Mesothelial cell of epicardium (in vitro differentiated cells): ENCODE measurements around the gene SORBS2. TPM values are rescaled to one million over a fixed set of nuclear protein-coding genes. Genes with fewer than 3 reads are reported as not detected.

ENCODE experiments used
- DNase-seq, 2 experiments: peaks; one replicate each; pipeline ENCODE4 v3.0.0; 2021; ENCODE audit warnings: low spot score in 2 of 2; ENCODE audit not compliant: unreplicated experiment in 2 of 2
- H3K27ac Mint-ChIP-seq: 2 replicates; pipeline ENCODE4 v1.8.0; 2021; ENCODE audit warnings: mixed read lengths
- H3K27me3 Mint-ChIP-seq: 2 replicates; pipeline ENCODE4 v1.8.0; 2021; ENCODE audit warnings: low read depth, mixed read lengths
- H3K36me3 Mint-ChIP-seq: 2 replicates; pipeline ENCODE4 v1.8.0; 2021; ENCODE audit warnings: mixed read lengths
- H3K4me1 Mint-ChIP-seq: 2 replicates; pipeline ENCODE4 v1.8.0; 2021; ENCODE audit warnings: mixed read lengths
- H3K4me3 Mint-ChIP-seq: 2 replicates; pipeline ENCODE4 v1.8.0; 2021; ENCODE audit warnings: mild to moderate bottlenecking, moderate library complexity, mixed read lengths
- H3K9me3 Mint-ChIP-seq: 2 replicates; pipeline ENCODE4 v1.8.0; 2021; ENCODE audit warnings: mixed read lengths
- CTCF ChIP-seq: fragments of 200-600 bp; sonication (generic); IDR thresholded peaks from one replicate; pipeline ENCODE4 v1.5.0; 2021; ENCODE audit warnings: antibody characterized with exemption; ENCODE audit not compliant: unreplicated experiment
- total RNA-seq: library from RNA; stranded (reverse); gene quantifications from 3 replicates; pipeline ENCODE4 v1.2.1, GENCODE V29; 2021

Gene SORBS2
- total RNA-seq, 1 donor from 2014 or later, result 11.0 TPM

GRCh38 chr4:185573651-185574199, 238.3 kb downstream of the SORBS2 start:
- Mint-ChIP-seq H3K9me3 (no peaks in the 10 kb centered on the region), H3K4me1 (peaks cover 19% of the 10 kb centered on the region), H3K27me3 (no peaks in the 10 kb centered on the region), H3K4me3 (peak overlapping the region; percentile 18), H3K36me3 (no peaks in the 10 kb centered on the region), H3K27ac (peak overlapping the region; percentile 70)
- DNase-seq, result no peak
- TF ChIP-seq CTCF, result no peak

- H3K4me1 Mint-ChIP-seq, result peaks cover 33% of the 10 kb centered on the region
- TF ChIP-seq CTCF, result no peak
- no peak for DNase-seq
- no peak overlapping the region for H3K4me3 Mint-ChIP-seq
- no peaks in the 10 kb centered on the region for H3K36me3 Mint-ChIP-seq
- H3K9me3 Mint-ChIP-seq, result no peaks in the 10 kb centered on the region
- H3K27me3 Mint-ChIP-seq, result no peaks in the 10 kb centered on the region
- H3K27ac Mint-ChIP-seq, result no peak overlapping the region
Observed at GRCh38 chr4:185570727-185571126, 241.3 kb downstream of the SORBS2 start.

GRCh38 chr4:185567381-185568376, 244.3 kb downstream of the SORBS2 start:
- Mint-ChIP-seq H3K4me3 (peak overlapping the region; percentile 12), H3K9me3 (peaks cover 8% of the 10 kb centered on the region), H3K27ac (peak overlapping the region; percentile 95), H3K27me3 (no peaks in the 10 kb centered on the region), H3K36me3 (no peaks in the 10 kb centered on the region), H3K4me1 (peaks cover 26% of the 10 kb centered on the region)
- no peak for DNase-seq
- TF ChIP-seq CTCF, result no peak

- H3K4me3 Mint-ChIP-seq, result no peak overlapping the region
- H3K27me3 Mint-ChIP-seq, result no peaks in the 10 kb centered on the region
- H3K27ac Mint-ChIP-seq, result peak overlapping the region; percentile 95
- DNase-seq, result no peak
- peaks cover 9% of the 10 kb centered on the region for H3K9me3 Mint-ChIP-seq
- no peaks in the 10 kb centered on the region for H3K36me3 Mint-ChIP-seq
- peaks cover 26% of the 10 kb centered on the region for H3K4me1 Mint-ChIP-seq
- TF ChIP-seq CTCF, result no peak
Observed at GRCh38 chr4:185566972-185567371, 245.0 kb downstream of the SORBS2 start.

GRCh38 chr4:185566425-185566824, 245.6 kb downstream of the SORBS2 start:
- Mint-ChIP-seq H3K9me3 (peaks cover 14% of the 10 kb centered on the region), H3K27me3 (no peaks in the 10 kb centered on the region), H3K27ac (peak overlapping the region; percentile 95), H3K4me3 (no peak overlapping the region), H3K36me3 (no peaks in the 10 kb centered on the region), H3K4me1 (peaks cover 26% of the 10 kb centered on the region)
- TF ChIP-seq CTCF, result no peak
- no peak for DNase-seq
